Measurements from ENCODE around the gene STRIP1.
A peak's percentile ranks its signal among the peaks of the same experiment; 100 is the strongest.
"Not testable (repeated sequence)": the region's sequence is repeated elsewhere in the genome, so short reads cannot be mapped to it uniquely, and the experiment has no call there.

Gene STRIP1

DNA sequence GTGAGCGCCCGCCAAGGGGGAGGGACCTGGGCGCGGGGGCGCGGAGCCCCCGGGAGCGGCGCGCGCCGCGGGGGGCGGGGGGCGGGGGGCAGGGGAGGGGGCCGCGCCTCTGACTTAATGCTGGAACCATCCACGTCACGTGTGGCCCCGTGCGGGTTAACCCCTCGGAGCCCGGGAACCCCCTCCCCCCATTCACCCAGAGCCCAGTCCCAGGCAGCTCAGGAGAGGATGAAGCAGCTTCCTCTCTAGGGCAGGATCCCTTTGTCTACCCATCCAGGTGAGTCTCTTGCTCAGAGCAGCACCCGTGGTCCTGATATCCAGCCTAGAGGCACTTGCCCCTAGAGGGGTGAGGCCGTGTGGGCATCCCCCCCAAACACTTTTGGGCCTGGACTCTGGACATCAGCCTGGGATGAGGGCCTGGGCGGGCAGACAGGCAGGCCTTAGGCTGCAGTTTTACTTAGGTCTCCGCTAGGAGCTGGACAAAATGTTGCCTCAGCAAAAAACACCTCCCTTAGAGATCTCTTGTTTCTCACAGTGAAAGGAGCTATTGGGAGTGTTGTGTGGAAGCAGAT lies 36.3 kb downstream of the STRIP1 start, which contains the start of gene ALX3:
TSS of gene ALX3 (minus strand) at position 2 of the 572 bp plus-strand sequence. CDS start 60 bp downstream, outside the sequence.
- no peak for DNase-seq

DNA sequence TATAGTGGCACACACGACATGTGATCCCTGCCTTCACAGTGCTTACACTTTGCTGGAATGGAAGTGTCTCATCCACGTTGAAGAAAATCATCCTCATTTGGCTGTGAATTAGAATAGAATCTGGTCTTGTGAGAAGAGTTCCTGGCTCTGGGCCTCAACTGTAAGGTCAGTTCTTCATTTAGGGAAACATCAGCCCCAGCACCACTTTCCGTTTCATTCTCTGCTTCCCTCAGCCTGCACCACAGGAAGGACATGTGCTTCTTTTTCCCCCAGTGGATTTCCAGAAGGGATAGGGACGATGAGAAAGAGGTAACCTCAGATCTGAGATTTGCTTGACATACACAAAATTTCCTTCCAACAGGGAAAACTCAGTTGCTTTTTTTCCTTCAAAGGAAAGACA lies 39.7 kb downstream of the STRIP1 start:
- DNase-seq, result no peak

GRCh38 chr1:110076789-110077500 lies 42.5 kb downstream of the STRIP1 start:
- DNase-seq, result no peak

DNA sequence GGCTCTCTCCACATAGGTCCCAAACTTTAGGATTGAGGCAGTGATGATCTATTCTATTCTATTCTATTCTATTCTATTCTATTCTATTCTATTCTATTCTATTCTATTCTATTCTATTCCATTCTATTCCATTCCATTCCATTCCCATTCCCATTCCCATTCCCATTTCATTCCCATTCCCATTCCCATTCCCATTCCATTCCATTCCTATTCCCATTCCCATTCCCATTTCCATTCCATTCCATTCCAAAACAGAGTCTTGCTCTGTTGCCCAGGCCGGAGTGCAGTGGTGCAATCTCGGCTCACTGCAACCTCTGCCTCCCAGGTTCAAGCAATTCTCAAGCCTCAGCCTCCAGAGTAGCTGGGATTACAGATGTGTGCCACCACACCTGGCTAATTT lies 45.6 kb downstream of the STRIP1 start:
- not testable (repeated sequence) for DNase-seq

DNA sequence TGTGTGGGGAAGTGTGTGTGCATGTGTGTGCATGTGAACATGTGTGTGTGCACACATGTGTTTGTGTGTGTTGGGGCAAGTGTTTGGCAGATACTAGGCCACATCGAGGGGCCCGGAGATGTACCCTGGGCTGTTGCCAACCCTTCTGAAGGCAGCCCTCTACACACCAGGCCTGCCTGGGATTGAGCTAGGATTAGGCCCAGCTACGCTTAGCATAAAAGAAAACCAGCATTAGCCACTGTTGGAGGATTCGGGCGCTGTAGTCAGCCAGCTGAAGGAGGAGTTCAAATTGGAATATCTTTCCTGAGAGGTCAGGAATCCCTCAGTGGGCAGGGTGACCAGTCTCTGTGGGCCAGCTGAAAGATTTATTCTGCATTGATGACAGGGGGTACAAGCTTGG lies 46.6 kb downstream of the STRIP1 start:
- DNase-seq, result no peak

GRCh38 chr1:110082477-110082876 lies 48.1 kb downstream of the STRIP1 start:
- no peak for DNase-seq

GRCh38 chr1:110083061-110083865 lies 48.8 kb downstream of the STRIP1 start:
- no peak for DNase-seq

GRCh38 chr1:110083866-110084226 lies 49.4 kb downstream of the STRIP1 start:
- no peak for DNase-seq

DNA sequence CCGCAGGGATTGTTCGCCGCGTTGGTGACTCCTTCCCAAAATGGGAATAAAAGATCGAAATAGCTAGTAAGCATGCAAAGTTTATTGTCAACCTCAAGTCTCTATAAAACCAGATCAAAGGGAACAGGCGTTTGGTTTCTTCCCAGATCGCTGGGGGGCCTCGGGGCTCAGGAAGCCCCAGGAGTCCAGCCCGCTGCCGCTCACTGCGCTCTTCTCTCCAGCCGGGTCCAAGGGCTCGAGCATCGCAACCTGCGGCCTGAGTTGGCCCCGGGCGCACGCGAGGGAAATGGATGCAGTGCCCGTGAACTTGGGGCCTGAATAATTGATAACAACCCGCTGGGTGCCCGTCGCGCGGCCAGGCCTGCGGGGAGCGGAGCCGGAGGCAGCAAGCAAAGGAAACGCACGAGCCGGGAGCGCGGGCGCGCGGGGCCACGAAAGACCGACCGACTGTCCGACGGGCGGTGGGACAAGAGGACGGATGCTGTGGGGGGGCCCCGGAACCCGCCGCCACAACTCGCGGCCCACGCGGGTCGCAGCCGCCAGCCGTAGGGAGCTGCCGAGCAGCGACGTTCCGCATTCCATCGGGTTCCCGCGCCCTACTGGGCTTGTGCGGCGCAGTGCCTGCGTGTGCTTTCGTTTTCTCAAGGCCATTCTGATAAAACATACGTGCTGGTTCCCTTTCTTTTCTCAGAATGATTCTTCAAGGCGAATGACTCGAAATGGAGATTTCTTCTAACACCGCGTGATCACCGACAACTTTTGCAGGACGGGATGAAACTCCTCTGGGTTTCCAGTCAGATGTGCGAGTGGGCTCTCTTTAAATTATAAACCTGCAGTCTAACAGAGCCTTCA lies 50.0 kb downstream of the STRIP1 start:
- DNase-seq, result no peak

- no peak for DNase-seq
Observed at GRCh38 chr1:110085671-110086070, 51.2 kb downstream of the STRIP1 start.

DNA sequence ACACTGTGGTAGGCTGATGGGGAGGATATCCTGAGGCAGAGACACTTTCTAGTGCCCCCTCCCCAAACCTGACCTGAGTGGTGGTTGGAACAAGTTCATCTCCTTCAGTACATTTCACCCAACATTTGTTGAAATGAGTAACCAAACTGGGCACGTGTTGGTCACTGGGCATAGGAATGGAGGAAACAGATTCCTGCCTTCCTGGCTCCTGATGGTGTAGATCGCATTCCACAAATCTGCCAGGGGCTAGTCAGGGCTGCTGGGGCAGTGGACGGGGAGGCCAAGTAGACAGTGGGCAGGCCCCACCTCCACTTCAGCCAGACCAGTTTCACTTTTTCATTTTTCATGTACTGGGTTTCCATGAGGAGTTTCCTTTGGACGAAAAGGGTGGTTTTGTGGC lies 52.5 kb downstream of the STRIP1 start:
- DNase-seq, result no peak

DNA sequence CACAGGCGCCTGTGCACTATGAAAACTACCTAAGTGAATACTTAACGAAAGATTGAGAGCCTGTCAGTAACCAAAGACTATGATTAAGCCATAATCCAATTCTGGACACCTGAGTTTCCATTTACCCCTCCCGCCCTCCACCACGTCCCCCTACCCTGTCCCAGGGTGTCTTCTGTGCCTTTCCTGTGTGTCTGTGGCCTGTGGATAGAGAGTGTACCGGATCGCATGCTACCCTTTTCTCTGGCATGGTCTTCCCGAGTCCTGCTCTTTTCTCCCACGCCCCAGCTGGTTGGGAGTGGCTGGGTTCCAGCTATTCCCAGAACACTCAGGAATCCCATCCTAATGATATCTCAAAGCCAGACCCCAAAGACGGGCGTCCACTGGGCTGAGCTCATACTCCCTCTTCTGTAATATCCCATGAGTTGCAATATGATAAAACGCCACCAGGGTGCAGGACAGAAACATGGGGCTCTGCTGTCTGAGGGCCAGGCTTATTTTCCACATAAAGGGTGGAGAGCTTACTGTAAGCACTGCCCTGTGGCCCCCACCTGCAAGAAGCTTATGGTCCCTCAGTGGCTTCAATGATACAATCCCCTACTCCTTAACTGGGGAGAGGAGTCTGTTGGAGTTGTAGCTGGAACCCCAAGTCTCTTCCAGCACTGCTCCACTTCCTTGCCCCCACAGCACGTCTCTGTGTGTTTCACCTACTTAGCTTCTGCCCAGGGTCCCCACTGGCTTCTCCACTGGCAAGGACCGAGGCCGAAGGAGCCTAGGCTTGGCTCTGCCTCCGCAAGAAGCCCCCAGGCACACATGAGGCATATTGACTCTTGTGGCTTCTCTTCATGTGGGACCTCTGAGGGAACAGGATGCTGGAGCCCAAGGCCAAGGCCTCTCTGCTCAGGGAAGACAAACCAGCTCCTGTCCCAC lies 53.7 kb downstream of the STRIP1 start:
- peak; percentile 53 for DNase-seq

DNA sequence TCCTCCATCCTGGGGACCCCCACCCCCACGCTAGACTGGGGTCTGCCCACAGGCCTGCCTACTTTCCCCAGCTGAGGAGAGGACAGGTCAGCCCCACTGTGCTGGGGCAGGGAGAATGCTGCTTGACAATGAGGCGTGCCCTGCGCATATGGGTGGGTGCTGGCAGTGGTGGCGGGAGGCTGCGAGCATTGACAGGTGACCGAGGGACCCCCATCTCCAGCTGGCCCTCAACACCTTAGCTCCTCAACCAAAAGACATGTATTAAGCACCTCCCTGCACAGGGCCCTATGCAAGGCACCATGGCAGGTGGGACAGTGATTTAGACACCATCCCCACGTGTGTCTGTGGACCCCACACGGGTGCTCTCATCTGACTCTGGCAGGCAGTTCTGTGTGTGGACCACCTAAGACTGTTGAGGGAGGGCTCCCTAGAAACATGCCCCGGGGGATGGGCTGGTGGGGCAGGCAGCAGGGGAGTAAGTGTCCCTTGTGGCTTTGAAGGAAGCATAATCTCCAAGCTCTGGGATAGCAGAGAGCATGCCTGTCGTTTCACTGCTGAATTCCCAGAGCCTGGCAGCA lies 54.4 kb downstream of the STRIP1 start:
- DNase-seq, result no peak

DNA sequence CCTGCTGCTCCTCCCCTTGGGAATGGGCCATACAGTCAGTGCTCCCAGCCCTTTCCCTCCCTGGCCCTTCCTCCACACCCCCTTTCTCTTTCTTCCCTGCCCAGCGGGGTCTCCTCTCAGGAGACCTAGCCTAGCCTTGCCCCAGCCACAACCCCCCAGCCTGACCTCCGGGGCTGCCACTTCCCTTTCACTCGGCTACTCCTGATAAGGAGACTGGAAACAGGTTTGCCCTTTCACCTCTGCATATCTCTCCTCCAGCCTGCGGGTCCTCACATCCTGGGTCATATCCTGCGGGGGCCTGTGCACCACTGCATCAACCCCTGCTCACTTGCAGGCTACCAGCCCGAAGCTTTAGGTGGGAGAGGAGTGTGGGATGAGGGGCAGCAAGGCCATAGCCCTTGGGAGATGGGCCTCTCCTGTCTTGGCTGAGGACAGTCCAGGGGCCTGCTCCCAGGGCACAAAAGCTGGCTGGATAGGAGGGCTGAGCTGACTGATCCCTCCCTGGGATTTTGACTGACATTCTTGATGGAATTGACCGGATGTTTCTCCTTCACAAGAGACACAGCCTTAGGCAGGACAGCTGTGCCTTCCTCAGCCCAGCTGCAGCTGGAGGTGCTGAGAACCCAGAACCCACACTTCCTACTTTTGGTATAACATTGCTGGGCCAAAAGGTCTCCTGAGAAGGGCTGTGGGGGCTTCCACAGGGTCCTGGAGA lies 55.3 kb downstream of the STRIP1 start:
- no peak for DNase-seq

- no peak for DNase-seq
Observed at GRCh38 chr1:110091381-110091780, 57.0 kb downstream of the STRIP1 start.

- no peak for DNase-seq
Observed at GRCh38 chr1:110091791-110092190, 57.4 kb downstream of the STRIP1 start.

DNA sequence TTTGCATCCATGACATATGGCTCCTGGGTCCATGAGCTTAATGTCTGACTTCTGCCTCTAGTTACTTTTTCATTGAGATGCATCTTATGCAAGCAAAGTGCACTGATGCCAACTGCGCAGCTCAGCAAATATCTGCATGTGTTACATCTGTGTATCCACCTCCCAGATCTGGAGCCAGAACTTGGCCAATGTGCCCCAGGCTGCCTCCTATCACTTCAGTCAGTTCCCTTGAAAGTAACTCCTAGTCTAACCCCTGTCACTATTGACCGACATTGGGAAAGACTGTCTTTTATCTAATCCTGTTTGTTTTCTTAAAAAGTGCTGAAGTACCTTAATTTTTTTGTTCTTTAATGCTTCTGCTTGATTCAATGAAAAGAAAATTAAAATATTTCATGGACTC lies 58.6 kb downstream of the STRIP1 start:
- no peak for DNase-seq

- DNase-seq, result no peak
Observed at GRCh38 chr1:110094931-110095654, 60.7 kb downstream of the STRIP1 start.

GRCh38 chr1:110097507-110098221 lies 63.2 kb downstream of the STRIP1 start:
- DNase-seq, result no peak

Data from NCI-H1694 treated with DMSO at 0.1 percent for 48 hours (cell line).